HT-29 (cell line): ENCODE results near the gene HTR6. TPM values are rescaled to one million over a fixed set of nuclear protein-coding genes. Genes with fewer than 3 reads are reported as not detected.
"Not testable (repeated sequence)": the region's sequence is repeated elsewhere in the genome, so short reads cannot be mapped to it uniquely, and the experiment has no call there.

Experiments
- DNase-seq: peaks from one replicate; pipeline ENCODE4 v3.0.0-alpha.2; 2015; ENCODE audit warnings: low spot score
- total RNA-seq: library from RNA; depleted of rRNA; stranded (reverse); fragments of >200 nt; shearing (Covaris generic); gene quantifications from 2 replicates; pipeline ENCODE4 v1.2.3, GENCODE V29; 2014

Gene HTR6
- total RNA-seq, 1 experiment from 2014 or later: not detected

- not testable (repeated sequence) for DNase-seq
Measured at GRCh38 chr1:19639228-19639627, 25.4 kb upstream of the HTR6 start.

- no peak for DNase-seq
Measured at GRCh38 chr1:19639999-19640362, 24.7 kb upstream of the HTR6 start.

- peak; percentile 54 for DNase-seq
Measured at GRCh38 chr1:19640363-19641316, 24.0 kb upstream of the HTR6 start.

GRCh38 chr1:19643121-19643520, 21.6 kb upstream of the HTR6 start:
- DNase-seq: peak; percentile 82

- DNase-seq: peak; percentile 31
Measured at GRCh38 chr1:19643602-19644394, 20.9 kb upstream of the HTR6 start, which contains the start of gene NBL1. Gene NBL1, plus strand, starts transcription at chr1:19644311. Its CDS starts 10,720 bp downstream, at chr1:19655031.

- DNase-seq: no peak
Measured at GRCh38 chr1:19644395-19644680, 20.3 kb upstream of the HTR6 start.

- peak; percentile 52 for DNase-seq
Measured at GRCh38 chr1:19644681-19645410, 19.8 kb upstream of the HTR6 start.

GRCh38 chr1:19645411-19646251, 19.0 kb upstream of the HTR6 start:
- no peak for DNase-seq

- DNase-seq: peak; percentile 32
Measured at GRCh38 chr1:19646377-19647319, 18.0 kb upstream of the HTR6 start.

- DNase-seq: no peak
Measured at GRCh38 chr1:19647643-19648042, 17.0 kb upstream of the HTR6 start.

- no peak for DNase-seq
Measured at GRCh38 chr1:19648239-19648638, 16.4 kb upstream of the HTR6 start.

GRCh38 chr1:19648689-19649088, 16.0 kb upstream of the HTR6 start:
- DNase-seq: no peak

GRCh38 chr1:19650416-19651140, 14.1 kb upstream of the HTR6 start:
- DNase-seq: no peak

- peak; percentile 44 for DNase-seq
Measured at GRCh38 chr1:19651141-19651737, 13.4 kb upstream of the HTR6 start.

- peak; percentile 7 for DNase-seq
Measured at GRCh38 chr1:19654386-19654785, 10.3 kb upstream of the HTR6 start.

- no peak for DNase-seq
Measured at GRCh38 chr1:19654886-19655717, 9.6 kb upstream of the HTR6 start.

- no peak for DNase-seq
Measured at GRCh38 chr1:19655718-19656080, 9.0 kb upstream of the HTR6 start.
